Prostate gland (tissue), 2 donors: ENCODE results near the gene MBIP. TPM values are rescaled to one million over a fixed set of nuclear protein-coding genes. Genes with fewer than 3 reads are reported as not detected.
A peak's percentile ranks its signal among the peaks of the same experiment; 100 is the strongest.

ENCODE experiments used
- DNase-seq: peaks from one replicate; pipeline ENCODE4 v3.0.0-alpha.2; 2019; ENCODE audit warnings: low spot score
- H3K27ac ChIP-seq, 2 donors: fragments of 200-600 bp; sonication (generic); 2 replicates each; pipeline ENCODE4 v1.5.1; 2017 to 2019
- H3K27me3 ChIP-seq: fragments of 200-600 bp; sonication (generic); replicated peaks from 2 replicates; pipeline ENCODE4 v1.5.1; 2019; ENCODE audit not compliant: insufficient read depth
- H3K36me3 ChIP-seq, 2 donors: fragments of 200-600 bp; sonication (generic); 1 replicate in 1 of 2; 2 replicates in 1 of 2; pipeline versions ENCODE4 v1.5.1 to v1.8.1; 2017 to 2019
- H3K4me1 ChIP-seq: fragments of 200-600 bp; sonication (generic); replicated peaks from 2 replicates; pipeline ENCODE4 v1.5.1; 2019
- H3K4me3 ChIP-seq, 2 donors: fragments of 200-600 bp; sonication (generic); 2 replicates each; pipeline ENCODE4 v1.5.1; 2017 to 2019
- H3K9me3 ChIP-seq: fragments of 200-600 bp; sonication (generic); 2 replicates; pipeline ENCODE4 v1.5.1; 2017
- POLR2A ChIP-seq: fragments of 450-650 bp; IDR thresholded peaks from one replicate; pipeline ENCODE4 v1.6.1; 2016; ENCODE audit warnings: antibody characterized with exemption, mild to moderate bottlenecking
- POLR2AphosphoS5 ChIP-seq: sonication (generic); formaldehyde crosslinking; IDR thresholded peaks from one replicate; pipeline ENCODE4 v1.6.1; 2017; ENCODE audit warnings: antibody characterized with exemption
- WGBS: methylation state at CpG from one replicate; pipeline ENCODE4 v1.1.5; 2018; 5-methylcytosine and 5-hydroxymethylcytosine counted together
- intact Hi-C: fragments of 100-400 bp; cut with DNase I; formaldehyde crosslinking; loops from one replicate; pipeline ENCODE4 v1.14.2; 2022
- total RNA-seq, 2 donors: library from RNA; depleted of rRNA; stranded (reverse); fragments of >200 nt; gene quantifications; one replicate each; pipeline ENCODE4 v1.1.0, GENCODE V29; 2016
- TF ChIP-seq, protein P1 (sequence below), 4 experiments: fragments of 200-600 bp in 2 of 4; fragments of 450-650 bp in 2 of 4; sonication (generic) in 2 of 4; IDR thresholded peaks; 1 replicate in 3 of 4; 2 replicates in 1 of 4; pipeline ENCODE4 v1.5.1; 2016 to 2019; ENCODE audit warnings: antibody characterized with exemption in 4 of 4, mild to moderate bottlenecking in 2 of 4, moderate library complexity in 2 of 4

MBIP gene
- total RNA-seq, 2 donors from 2014 or later = 15.0 to 17.7 TPM

DNA sequence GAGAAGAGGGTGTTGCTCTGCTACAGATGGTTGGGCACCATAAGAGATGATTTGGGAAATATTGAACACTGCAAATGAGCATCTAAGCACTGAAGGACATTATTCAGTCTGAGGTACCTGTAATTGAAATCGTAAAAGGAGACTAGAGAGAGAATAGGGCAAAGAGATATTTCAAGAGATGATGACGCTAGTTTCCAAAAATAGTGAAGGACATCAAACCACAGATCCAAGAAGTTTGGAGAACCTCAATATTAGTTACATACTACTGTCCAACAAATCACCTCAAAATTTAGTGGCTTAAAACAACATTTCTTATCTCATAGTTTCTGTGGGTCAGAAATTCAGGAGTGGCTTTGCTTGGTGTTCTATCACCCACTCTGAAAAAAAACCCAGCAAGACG is 4.5 kb upstream of the MBIP start:
- H3K4me1 ChIP-seq = no peaks in the 10 kb centered on the region
- no peak for DNase-seq
- no peak overlapping the region for H3K4me3 ChIP-seq
- 83% methylated on average over 3 of the region's 3 CpGs for WGBS
- no peak for TF ChIP-seq POLR2A
- TF ChIP-seq POLR2AphosphoS5 = no peak
- H3K27ac ChIP-seq = no peak overlapping the region
- H3K9me3 ChIP-seq = no peaks in the 10 kb centered on the region
- H3K36me3 ChIP-seq = no peaks in the 10 kb centered on the region
- intact Hi-C loops = no loop called here
- H3K27me3 ChIP-seq = peaks cover 4% of the 10 kb centered on the region

- no peaks in the 10 kb centered on the region for H3K36me3 ChIP-seq
- no peaks in the 10 kb centered on the region for H3K4me1 ChIP-seq
- 61% methylated on average over 8 of the region's 8 CpGs for WGBS
- TF ChIP-seq, protein P1, sequence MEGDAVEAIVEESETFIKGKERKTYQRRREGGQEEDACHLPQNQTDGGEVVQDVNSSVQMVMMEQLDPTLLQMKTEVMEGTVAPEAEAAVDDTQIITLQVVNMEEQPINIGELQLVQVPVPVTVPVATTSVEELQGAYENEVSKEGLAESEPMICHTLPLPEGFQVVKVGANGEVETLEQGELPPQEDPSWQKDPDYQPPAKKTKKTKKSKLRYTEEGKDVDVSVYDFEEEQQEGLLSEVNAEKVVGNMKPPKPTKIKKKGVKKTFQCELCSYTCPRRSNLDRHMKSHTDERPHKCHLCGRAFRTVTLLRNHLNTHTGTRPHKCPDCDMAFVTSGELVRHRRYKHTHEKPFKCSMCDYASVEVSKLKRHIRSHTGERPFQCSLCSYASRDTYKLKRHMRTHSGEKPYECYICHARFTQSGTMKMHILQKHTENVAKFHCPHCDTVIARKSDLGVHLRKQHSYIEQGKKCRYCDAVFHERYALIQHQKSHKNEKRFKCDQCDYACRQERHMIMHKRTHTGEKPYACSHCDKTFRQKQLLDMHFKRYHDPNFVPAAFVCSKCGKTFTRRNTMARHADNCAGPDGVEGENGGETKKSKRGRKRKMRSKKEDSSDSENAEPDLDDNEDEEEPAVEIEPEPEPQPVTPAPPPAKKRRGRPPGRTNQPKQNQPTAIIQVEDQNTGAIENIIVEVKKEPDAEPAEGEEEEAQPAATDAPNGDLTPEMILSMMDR (IDR thresholded peaks at IDR 0.05) = no peak
- TF ChIP-seq POLR2A = no peak
- no peak for TF ChIP-seq POLR2AphosphoS5
- H3K4me3 ChIP-seq = peak overlapping the region; percentile 71 to 83
- intact Hi-C loops = no loop called here
- no peak for DNase-seq
- no peaks in the 10 kb centered on the region for H3K27me3 ChIP-seq
- H3K27ac ChIP-seq = peak overlapping the region; percentile 83 to 87
- H3K9me3 ChIP-seq = no peaks in the 10 kb centered on the region
These were observed 502 bp upstream of the MBIP start for GRCh38 chr14:36320897-36321381.

DNA sequence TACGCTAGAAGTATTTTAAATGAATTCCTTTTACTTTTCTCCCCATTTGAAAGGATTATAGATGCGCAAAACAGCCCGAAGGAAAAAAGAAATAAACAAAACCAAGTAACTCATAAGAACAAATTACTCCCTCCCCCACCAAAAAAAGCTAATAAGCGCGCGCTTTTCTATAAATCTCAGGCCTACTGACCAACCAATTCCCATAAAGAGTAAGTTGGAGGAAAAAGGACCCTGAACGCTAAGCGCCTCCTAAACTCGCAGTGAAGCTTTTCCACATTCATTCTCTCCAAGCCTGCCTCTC is 588 bp downstream of the MBIP start:
- no peak for DNase-seq
- no peak for TF ChIP-seq POLR2A
- TF ChIP-seq POLR2AphosphoS5 = no peak
- TF ChIP-seq, protein P1 (IDR thresholded peaks at IDR 0.05) = no peak
- intact Hi-C loops = no loop called here
- H3K9me3 ChIP-seq = no peaks in the 10 kb centered on the region
- peak overlapping the region; percentile 71 to 83 for H3K4me3 ChIP-seq
- H3K27ac ChIP-seq = peak overlapping the region; percentile 83 to 87
- no peaks in the 10 kb centered on the region for H3K27me3 ChIP-seq
- no peaks in the 10 kb centered on the region for H3K4me1 ChIP-seq
- no peaks in the 10 kb centered on the region for H3K36me3 ChIP-seq
- WGBS = under 1% methylated on average over 9 of the region's 9 CpGs

- no peaks in the 10 kb centered on the region for H3K9me3 ChIP-seq
- intact Hi-C loops = no loop called here
- TF ChIP-seq POLR2AphosphoS5 (no peak), POLR2A (no peak)
- TF ChIP-seq, protein P1 (IDR thresholded peaks at IDR 0.05) = no peak
- H3K4me1 ChIP-seq = no peaks in the 10 kb centered on the region
- no peaks in the 10 kb centered on the region for H3K27me3 ChIP-seq
- H3K27ac ChIP-seq = no peak overlapping the region
- no peak overlapping the region for H3K4me3 ChIP-seq
- H3K36me3 ChIP-seq = no peaks in the 10 kb centered on the region
- WGBS = 59% methylated on average over 2 of the region's 2 CpGs
- DNase-seq = no peak
These were observed 2.8 kb downstream of the MBIP start for GRCh38 chr14:36317650-36318049.

DNA sequence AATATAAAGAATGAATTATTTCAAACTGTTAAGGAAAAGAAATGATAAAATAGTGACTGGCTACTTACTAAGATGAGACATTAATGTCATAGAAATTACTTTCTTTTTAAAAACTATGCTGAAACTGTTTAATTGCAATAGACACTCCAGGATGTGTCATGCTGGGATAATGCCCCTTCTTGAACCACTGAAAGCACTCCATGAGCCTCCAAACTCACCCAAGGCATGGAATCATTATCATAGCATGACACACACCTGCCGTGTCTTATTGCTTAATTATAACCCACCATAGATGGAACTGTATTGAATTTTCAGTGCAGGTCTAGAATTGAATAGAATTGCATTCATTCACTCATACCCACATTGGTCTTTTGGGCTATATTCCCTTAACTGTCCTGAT is 4.3 kb downstream of the MBIP start:
- no peaks in the 10 kb centered on the region for H3K36me3 ChIP-seq
- H3K4me1 ChIP-seq = no peaks in the 10 kb centered on the region
- no peak overlapping the region for H3K27ac ChIP-seq
- H3K27me3 ChIP-seq = no peaks in the 10 kb centered on the region
- WGBS = 88% methylated on average over 1 of the region's 1 CpG
- intact Hi-C loops = no loop called here
- DNase-seq = no peak
- H3K4me3 ChIP-seq = no peak overlapping the region
- TF ChIP-seq, protein P1 (IDR thresholded peaks at IDR 0.05) = no peak
- TF ChIP-seq POLR2AphosphoS5 (no peak), POLR2A (no peak)
- H3K9me3 ChIP-seq = no peaks in the 10 kb centered on the region
